DOHH2 (cell line): ENCODE results near the gene ANLN.
"Not testable (repeated sequence)": the region's sequence is repeated elsewhere in the genome, so short reads cannot be mapped to it uniquely, and the experiment has no call there.

Experiments
- H3F3A ChIP-seq: fragments of 200-600 bp; sonication (generic), shearing (Covaris generic); 2 replicates; pipeline ENCODE4 v1.6.0; 2016; ENCODE audit warnings: antibody characterized with exemption, mild to moderate bottlenecking; ENCODE audit not compliant: control insufficient read depth, insufficient read depth
- H3K27ac ChIP-seq: fragments of 200-600 bp; sonication (generic); 2 replicates; pipeline ENCODE4 v1.5.1; 2014; ENCODE audit warnings: low read depth, mild to moderate bottlenecking, low read length, moderate library complexity
- H3K27me3 ChIP-seq: fragments of 200-600 bp; sonication (generic); 2 replicates; pipeline ENCODE4 v1.6.1; 2014; ENCODE audit warnings: mild to moderate bottlenecking, low read length, mixed read lengths; ENCODE audit not compliant: control insufficient read depth
- H3K36me3 ChIP-seq: fragments of 200-600 bp; sonication (generic); 2 replicates; pipeline ENCODE4 v1.6.1; 2014; ENCODE audit warnings: mild to moderate bottlenecking, low read length, moderate library complexity, mixed read lengths; ENCODE audit not compliant: control insufficient read depth
- H3K4me1 ChIP-seq: fragments of 200-600 bp; sonication (generic); 2 replicates; pipeline ENCODE4 v1.6.1; 2014; ENCODE audit warnings: mild to moderate bottlenecking, low read length, mixed read lengths; ENCODE audit not compliant: control insufficient read depth
- H3K4me2 ChIP-seq: fragments of 200-600 bp; sonication (generic); 2 replicates; pipeline ENCODE4 v1.6.0; 2014; ENCODE audit warnings: mild to moderate bottlenecking, low read length, moderate library complexity
- H3K4me3 ChIP-seq: fragments of 200-600 bp; sonication (generic); 2 replicates; pipeline ENCODE4 v1.5.1; 2014; ENCODE audit warnings: mild to moderate bottlenecking, low read length, mixed read lengths
- H3K79me2 ChIP-seq: fragments of 200-600 bp; sonication (generic); 2 replicates; pipeline ENCODE4 v1.6.1; 2014; ENCODE audit warnings: mild to moderate bottlenecking, low read length, mixed read lengths; ENCODE audit not compliant: control insufficient read depth
- H3K9me2 ChIP-seq: fragments of 200-600 bp; sonication (generic); replicated peaks from 2 replicates; pipeline ENCODE4 v1.6.1; 2014; ENCODE audit warnings: mild to moderate bottlenecking, low read length, mixed read lengths; ENCODE audit not compliant: control insufficient read depth
- H3K9me3 ChIP-seq: fragments of 200-600 bp; sonication (generic); 2 replicates; pipeline ENCODE4 v1.6.1; 2014; ENCODE audit warnings: antibody characterized with exemption, low read length, mixed read lengths; ENCODE audit not compliant: control insufficient read depth, insufficient read depth
- H4K20me1 ChIP-seq: fragments of 200-600 bp; sonication (generic); 2 replicates; pipeline ENCODE4 v1.6.0; 2014; ENCODE audit warnings: low read depth, mild to moderate bottlenecking, antibody characterized with exemption, low read length, moderate library complexity; ENCODE audit not compliant: control insufficient read depth, insufficient read depth
- CTCF ChIP-seq: fragments of 200-600 bp; sonication (generic); IDR thresholded peaks from one replicate; pipeline ENCODE4 v1.5.1; 2014; ENCODE audit warnings: antibody characterized with exemption, mild to moderate bottlenecking, low read depth, low read length; ENCODE audit not compliant: poor library complexity, severe bottlenecking
- EZH2phosphoT487 ChIP-seq: fragments of 200-600 bp; sonication (generic); IDR thresholded peaks from 2 replicates; pipeline ENCODE4 v1.6.1; 2017; ENCODE audit warnings: borderline replicate concordance, mild to moderate bottlenecking, antibody characterized with exemption, low read length, moderate library complexity, mixed read lengths

Gene ANLN

GRCh38 chr7:36475011-36475342, 85.3 kb downstream of the ANLN start:
- H4K20me1 ChIP-seq = no peaks in the 10 kb centered on the region
- no peak overlapping the region for H3K4me2 ChIP-seq
- no peak overlapping the region for H3K4me3 ChIP-seq

GRCh38 chr7:36475381-36475780, 85.7 kb downstream of the ANLN start:
- H3K4me2 ChIP-seq = no peak overlapping the region

More at GRCh38 chr7:36475011-36475342, 85.3 kb downstream of the ANLN start:
- Histone ChIP-seq H3K27me3 (peaks cover 7% of the 10 kb centered on the region; the same call in 1 of the 2 replicates), H3K4me1 (no peaks in the 10 kb centered on the region), H3K9me2 (no peaks in the 10 kb centered on the region), H3K79me2 (no peaks in the 10 kb centered on the region), H3K27ac (no peak overlapping the region), H3F3A (no peaks in the 10 kb centered on the region), H3K36me3 (no peaks in the 10 kb centered on the region), H3K9me3 (no peaks in the 10 kb centered on the region)
- no peak for TF ChIP-seq EZH2phosphoT487
- no peak for TF ChIP-seq CTCF

GRCh38 chr7:36478745-36479144, 89.1 kb downstream of the ANLN start:
- TF ChIP-seq EZH2phosphoT487 = no peak
- no peak for TF ChIP-seq CTCF
- Histone ChIP-seq H4K20me1 (no peaks in the 10 kb centered on the region), H3K4me3 (no peak overlapping the region), H3K27ac (no peak overlapping the region), H3K9me3 (no peaks in the 10 kb centered on the region), H3K36me3 (no peaks in the 10 kb centered on the region), H3F3A (no peaks in the 10 kb centered on the region), H3K79me2 (no peaks in the 10 kb centered on the region), H3K9me2 (no peaks in the 10 kb centered on the region), H3K27me3 (peaks cover 15% of the 10 kb centered on the region), H3K4me1 (no peaks in the 10 kb centered on the region), H3K4me2 (no peak overlapping the region)

More at GRCh38 chr7:36475381-36475780, 85.7 kb downstream of the ANLN start:
- H3K4me1 ChIP-seq = no peaks in the 10 kb centered on the region
- no peaks in the 10 kb centered on the region for H3K79me2 ChIP-seq
- H3K9me2 ChIP-seq = no peaks in the 10 kb centered on the region
- H3K27me3 ChIP-seq = peaks cover 8% of the 10 kb centered on the region
- no peak overlapping the region for H3K4me3 ChIP-seq
- no peaks in the 10 kb centered on the region for H4K20me1 ChIP-seq
- no peak for TF ChIP-seq EZH2phosphoT487
- TF ChIP-seq CTCF = no peak
- H3K36me3 ChIP-seq = no peaks in the 10 kb centered on the region
- no peaks in the 10 kb centered on the region for H3K9me3 ChIP-seq
- H3F3A ChIP-seq = no peaks in the 10 kb centered on the region
- no peak overlapping the region for H3K27ac ChIP-seq

- H3K4me1 ChIP-seq, H3K4me3 ChIP-seq, H3K36me3 ChIP-seq, H3K9me3 ChIP-seq, H3K27ac ChIP-seq, H4K20me1 ChIP-seq, H3K4me2 ChIP-seq, H3F3A ChIP-seq, H3K9me2 ChIP-seq, H3K79me2 ChIP-seq: not testable (repeated sequence)
- H3K27me3 ChIP-seq = peaks cover 16% of the 10 kb centered on the region; the same call in 1 of the 2 replicates
Measured at GRCh38 chr7:36483853-36484252, 94.2 kb downstream of the ANLN start.
